GM12878 (cell line): ENCODE data around the gene PSIP1. TPM values are rescaled to one million over a fixed set of nuclear protein-coding genes. Genes with fewer than 3 reads are reported as not detected.

Source experiments
- ATAC-seq: fragments of 200-7000 bp; cut with Tn5 transposase; 3 replicates; pipeline ENCODE4 v1.9.1; 2020; ENCODE audit warnings: mild to moderate bottlenecking, moderate library complexity
- BruUV-seq: library from RNA; stranded (reverse); fragments of 400-500 nt; replicated peaks from 2 replicates; lab custom pipeline; 2021; lab: Mats Ljungman, UMichigan
- CTCF ChIA-PET: fragments of 300-600 bp; sonication (Branson Sonifier 250); formaldehyde crosslinking; extraction: SDS; loops from one replicate; lab custom pipeline; 2021; ENCODE audit warnings: inconsistent platforms; lab: Yijun Ruan, JAX
- POLR2A ChIA-PET: fragments of 350-600 bp; formaldehyde crosslinking; extraction: SDS; loops from one replicate; lab custom pipeline; 2021; ENCODE audit warnings: inconsistent platforms; lab: Charles Lee
- RAD21 ChIA-PET: fragments of 300-600 bp; sonication (Branson Sonifier 250); formaldehyde crosslinking; loops from one replicate; lab custom pipeline; 2023; ENCODE audit warnings: antibody characterized with exemption; ENCODE audit not compliant: unreplicated experiment; lab: Charles Lee
- SMC1A ChIA-PET: fragments of 300-600 bp; sonication (Branson Sonifier 250); formaldehyde crosslinking; loops from one replicate; lab custom pipeline; 2023; ENCODE audit not compliant: unreplicated experiment, uncharacterized antibody; lab: Charles Lee
- DNase-seq: peaks from one replicate; pipeline ENCODE4 v3.0.0-alpha.2; 2011; ENCODE audit warnings: low read depth, low spot score
- FAIRE-seq: peaks from 3 replicates; lab custom pipeline; 2011; peaks lifted over from hg19 to GRCh38; lab: Jason Lieb, UNC
- H2AFZ ChIP-seq: 2 replicates; pipeline ENCODE4 v1.6.0; 2011; ENCODE audit warnings: low read depth, low read length, control low read depth; ENCODE audit not compliant: control insufficient read depth
- H3K27ac ChIP-seq: 2 replicates; pipeline ENCODE4 v1.5.1; 2011; ENCODE audit warnings: control low read depth; ENCODE audit not compliant: control insufficient read depth, insufficient read depth
- H3K27me3 ChIP-seq, 2 experiments: replicated peaks in 1 of 2; 2 replicates each; pipeline versions ENCODE4 v1.6.0 to v1.6.1; 2011; ENCODE audit warnings: low read length in 1 of 2; ENCODE audit not compliant: control insufficient read depth in 2 of 2, insufficient read depth in 2 of 2
- H3K36me3 ChIP-seq, 2 experiments: 2 replicates each; pipeline ENCODE4 v1.5.1; 2011; ENCODE audit warnings: low read length in 1 of 2; ENCODE audit not compliant: control insufficient read depth in 2 of 2, insufficient read depth in 2 of 2
- H3K4me1 ChIP-seq: 2 replicates; pipeline ENCODE4 v1.6.1; 2011; ENCODE audit warnings: mild to moderate bottlenecking, low read length, moderate library complexity, mixed read lengths; ENCODE audit not compliant: control insufficient read depth, insufficient read depth
- H3K4me2 ChIP-seq: 2 replicates; pipeline ENCODE4 v1.6.0; 2011; ENCODE audit warnings: control low read depth; ENCODE audit not compliant: control insufficient read depth, insufficient read depth
- H3K4me3 ChIP-seq: fragments of 200-600 bp; sonication (generic); 2 replicates; pipeline ENCODE4 v1.5.1; 2016
- H3K79me2 ChIP-seq: 2 replicates; pipeline ENCODE4 v1.6.0; 2011; ENCODE audit warnings: low read length; ENCODE audit not compliant: control insufficient read depth, insufficient read depth
- H3K9ac ChIP-seq: 2 replicates; pipeline ENCODE4 v1.8.0; 2011; ENCODE audit warnings: low read length, control low read depth, mixed read lengths; ENCODE audit not compliant: control insufficient read depth, insufficient read depth
- H3K9me3 ChIP-seq: replicated peaks from 3 replicates; pipeline ENCODE4 v1.5.1; 2011; ENCODE audit warnings: mild to moderate bottlenecking, low read length; ENCODE audit not compliant: control insufficient read depth, insufficient read depth
- H4K20me1 ChIP-seq: 2 replicates; pipeline ENCODE4 v1.6.0; 2011; ENCODE audit not compliant: control insufficient read depth, insufficient read depth
- ATF3 ChIP-seq: IDR thresholded peaks from 2 replicates; pipeline ENCODE4 v1.6.1; 2011; ENCODE audit warnings: low read depth, mild to moderate bottlenecking, low read length, moderate library complexity, borderline replicate concordance; ENCODE audit errors: extremely low read depth
- ATF7 ChIP-seq: fragments of 450-650 bp; IDR thresholded peaks from 2 replicates; pipeline ENCODE4 v1.6.1; 2016; ENCODE audit warnings: low read depth, mild to moderate bottlenecking
- BRCA1 ChIP-seq: IDR thresholded peaks from 2 replicates; pipeline ENCODE4 v1.6.1; 2011; ENCODE audit warnings: low read depth, low read length, improper control_type of control experiment
- KAT2A ChIP-seq: conservative IDR thresholded peaks from 2 replicates; pipeline ENCODE4 v1.6.1; 2011; ENCODE audit warnings: low read depth, low read length; ENCODE audit not compliant: control insufficient read depth
- MTA2 ChIP-seq: fragments of 450-650 bp; IDR thresholded peaks from 2 replicates; pipeline ENCODE4 v1.6.1; 2016; ENCODE audit warnings: low read depth, mild to moderate bottlenecking, moderate library complexity
- NFIC ChIP-seq: IDR thresholded peaks from 2 replicates; pipeline ENCODE4 v1.6.1; 2012; ENCODE audit warnings: low read depth, mild to moderate bottlenecking, inconsistent platforms, low read length, moderate library complexity
- POLR2A ChIP-seq: IDR thresholded peaks from 2 replicates; pipeline ENCODE4 v1.6.1; 2011; ENCODE audit warnings: low read depth, mild to moderate bottlenecking, low read length
- POU2F2 ChIP-seq: IDR thresholded peaks from 3 replicates; pipeline ENCODE4 v1.6.1; 2011; ENCODE audit warnings: low read depth, mild to moderate bottlenecking, low read length, borderline replicate concordance
- RAD51 ChIP-seq: fragments of 450-650 bp; IDR thresholded peaks from 2 replicates; pipeline ENCODE4 v1.6.1; 2016; ENCODE audit warnings: moderate library complexity, mild to moderate bottlenecking, inconsistent platforms
- RELA ChIP-seq: fragments of 450-650 bp; IDR thresholded peaks from 2 replicates; pipeline ENCODE4 v1.8.0; 2014; ENCODE audit warnings: borderline replicate concordance; ENCODE audit not compliant: partially characterized antibody
- SMARCA5 ChIP-seq: fragments of 450-650 bp; IDR thresholded peaks from 2 replicates; pipeline ENCODE4 v1.6.1; 2017; ENCODE audit warnings: mild to moderate bottlenecking
- SRF ChIP-seq, 2 experiments: IDR thresholded peaks; 2 replicates each; pipeline ENCODE4 v1.6.1; 2011; ENCODE audit warnings: low read depth in 2 of 2, low read length in 2 of 2, mild to moderate bottlenecking in 1 of 2, moderate library complexity in 1 of 2
- TARDBP ChIP-seq: IDR thresholded peaks from 2 replicates; pipeline ENCODE4 v1.6.1; 2016; ENCODE audit warnings: borderline replicate concordance
- TBL1XR1 ChIP-seq: IDR thresholded peaks from 2 replicates; pipeline ENCODE4 v1.6.1; 2012; ENCODE audit warnings: low read depth, low read length, improper control_type of control experiment
- ZBTB11 ChIP-seq: fragments of 450-650 bp; formaldehyde crosslinking; IDR thresholded peaks from 2 replicates; pipeline ENCODE4 v1.5.0; 2022; ENCODE audit warnings: mild to moderate bottlenecking, missing genetic modification characterization
- ZNF687 ChIP-seq: fragments of 450-650 bp; IDR thresholded peaks from 2 replicates; pipeline ENCODE4 v1.6.1; 2017; ENCODE audit warnings: mild to moderate bottlenecking, moderate library complexity
- WGBS: methylation state at CpG from one replicate; pipeline ENCODE4 v1.1.6; 2016; ENCODE audit warnings: low lambda C conversion rate; ENCODE audit not compliant: insufficient replicate concordance, insufficient coverage; ENCODE audit errors: missing lambda C conversion rate; 5-methylcytosine and 5-hydroxymethylcytosine counted together
- in situ Hi-C: fragments of 300-500 bp; cut with MboI; formaldehyde crosslinking; loops from 9 replicates; pipeline ENCODE4 v1.14.3; 2018; ENCODE audit warnings: mixed read lengths
- intact Hi-C: fragments of 100-400 bp; cut with micrococcal nuclease; formaldehyde crosslinking; loops from one replicate; pipeline ENCODE4 v1.14.2; 2022; ENCODE audit not compliant: unreplicated experiment
- polyA plus RNA-seq, 11 experiments: library from polyadenylated mRNA; depleted of rRNA in 4 of 11; unstranded in 6 of 11; stranded (reverse) in 5 of 11; fragments of >200 nt; fragmentation: Nextera tagmentation in 4 of 11; fragmentation: Illumina TruSeq in 1 of 11; extraction: Ambion mirVana in 4 of 11; extraction: Trizol in 1 of 11; gene quantifications; 1 replicate in 1 of 11; 2 replicates in 10 of 11; pipeline versions ENCODE4 v1.2.1 to v1.2.3, GENCODE V29; 2011 to 2016; ENCODE audit warnings: inconsistent platforms in 2 of 11, missing spikeins in 2 of 11, low read depth in 1 of 11
- total RNA-seq, 4 experiments: library from RNA; depleted of rRNA in 3 of 4; stranded (reverse); fragments of >200 nt in 3 of 4; fragmentation: Illumina TruSeq in 1 of 4; extraction: Trizol in 1 of 4; gene quantifications; 2 replicates each; pipeline versions ENCODE4 v1.2.1 to v1.2.3, GENCODE V29; 2013 to 2021

Gene PSIP1
- total and polyA plus RNA-seq, 10 of the 15 experiments (the other 5 are each of a cell fraction or from before 2014, with no cell fraction given), result 75.5 to 299 (median 173) TPM

GRCh38 chr9:15521254-15521653, 10.5 kb upstream of the PSIP1 start (continued):
- TF ChIP-seq ZBTB11 (no peak), ZNF687 (no peak)

- in situ Hi-C loops (no loop called here), intact Hi-C loops (no loop called here)
- RAD21 ChIA-PET, result no interaction called here
- Histone ChIP-seq H3K4me3 (no peak overlapping the region), H3K4me2 (no peak overlapping the region), H2AFZ (no peak overlapping the region), H3K9ac (no peak overlapping the region), H4K20me1 (no peaks in the 10 kb centered on the region), H3K27me3 (no peaks in the 10 kb centered on the region), H3K27ac (no peak overlapping the region), H3K9me3 (no peaks in the 10 kb centered on the region), H3K79me2 (no peaks in the 10 kb centered on the region), H3K36me3 (no peaks in the 10 kb centered on the region), H3K4me1 (no peaks in the 10 kb centered on the region)
- SMC1A ChIA-PET, result interaction anchor here (1.9 kb wide), 1 partner anchor 9 kb away, joined by 6 read pairs; the partner anchor contains the start of gene PSIP1
- BruUV-seq, result no TSS peak
- 98% methylated on average over 2 of the region's 2 CpGs for WGBS
- POLR2A ChIA-PET, result no interaction called here
- DNase-seq (no peak), ATAC-seq (no peak), FAIRE-seq (no peak)
- CTCF ChIA-PET, result interaction anchor here (0.6 kb wide), 1 partner anchor 14 kb away, joined by 3 read pairs; no protein-coding TSS in a partner anchor
- TF ChIP-seq TARDBP (no peak), POLR2A (no peak), NFIC (no peak), SMARCA5 (no peak), POU2F2 (no peak), RAD51 (no peak), BRCA1 (no peak), RELA (no peak), KAT2A (no peak), TBL1XR1 (no peak), SRF (IDR thresholded peaks at IDR 0.05; ENCODE audit: low read depth in 2 of 2, low read length in 2 of 2) (no peak), MTA2 (no peak), ATF3 (no peak), ATF7 (no peak)
Measured at GRCh38 chr9:15519831-15520230, 9.1 kb upstream of the PSIP1 start.
